Endodermal cell (in vitro differentiated cells): ENCODE measurements around the gene KRTAP10-4. TPM values are rescaled to one million over a fixed set of nuclear protein-coding genes. Genes with fewer than 3 reads are reported as not detected.

Source experiments
- DNase-seq: peaks from one replicate; pipeline ENCODE4 v3.0.0-alpha.2; 2017
- H3K27ac ChIP-seq: 2 replicates; pipeline ENCODE4 v1.5.1; 2013; ENCODE audit warnings: mild to moderate bottlenecking, low read depth, low read length, moderate library complexity
- H3K27me3 ChIP-seq: 2 replicates; pipeline ENCODE4 v1.6.1; 2013; ENCODE audit warnings: mild to moderate bottlenecking, low read length, moderate library complexity; ENCODE audit not compliant: insufficient read depth, control insufficient read depth, poor library complexity, severe bottlenecking
- H3K36me3 ChIP-seq: 2 replicates; pipeline ENCODE4 v1.7.0; 2013; ENCODE audit warnings: mild to moderate bottlenecking, low read length, moderate library complexity; ENCODE audit not compliant: control insufficient read depth, insufficient read depth
- H3K4me1 ChIP-seq: one replicate; pipeline ENCODE4 v1.7.0; 2013; ENCODE audit warnings: low read length; ENCODE audit not compliant: control insufficient read depth, insufficient read depth
- H3K4me3 ChIP-seq: 2 replicates; pipeline ENCODE4 v1.5.1; 2013; ENCODE audit warnings: mild to moderate bottlenecking, low read length, moderate library complexity
- H3K9ac ChIP-seq: 2 replicates; pipeline ENCODE4 v1.6.1; 2013; ENCODE audit warnings: mild to moderate bottlenecking, low read length, moderate library complexity; ENCODE audit not compliant: poor library complexity, severe bottlenecking; ENCODE audit errors: extremely low read depth
- H3K9me3 ChIP-seq: 2 replicates; pipeline ENCODE4 v1.6.1; 2013; ENCODE audit warnings: mild to moderate bottlenecking, low read length, moderate library complexity; ENCODE audit not compliant: control insufficient read depth
- H3K27ac Mint-ChIP-seq: 2 replicates; pipeline ENCODE4 v1.8.0; 2020; ENCODE audit warnings: mixed read lengths
- H3K27me3 Mint-ChIP-seq: 2 replicates; pipeline ENCODE4 v1.8.0; 2021; ENCODE audit warnings: mild to moderate bottlenecking, mixed read lengths; ENCODE audit not compliant: insufficient read depth
- H3K36me3 Mint-ChIP-seq: 2 replicates; pipeline ENCODE4 v1.8.0; 2020; ENCODE audit warnings: low read depth, mixed read lengths
- H3K4me1 Mint-ChIP-seq: 2 replicates; pipeline ENCODE4 v1.8.0; 2020; ENCODE audit warnings: mixed read lengths
- H3K4me3 Mint-ChIP-seq: 2 replicates; pipeline ENCODE4 v1.8.0; 2020; ENCODE audit warnings: mild to moderate bottlenecking, moderate library complexity, mixed read lengths
- H3K9me3 Mint-ChIP-seq: 2 replicates; pipeline ENCODE4 v1.8.0; 2020; ENCODE audit warnings: mild to moderate bottlenecking, mixed read lengths
- WGBS, 2 experiments: methylation state at CpG; one replicate each; pipeline versions ENCODE4 v1.1.5 to v1.1.7; 2013; ENCODE audit warnings: missing lambda C conversion rate in 2 of 2, mixed read lengths in 1 of 2; ENCODE audit not compliant: insufficient coverage in 1 of 2, insufficient read length in 1 of 2; 5-methylcytosine and 5-hydroxymethylcytosine counted together
- total RNA-seq, 2 donors: library from RNA; stranded (reverse); fragmentation: NEBNext Ultra II Directional in 1 of 2; extraction: Animal tissue kit (Norgen Biotek cat#: 25700) in 1 of 2; gene quantifications; 2 replicates in 1 of 2; 3 replicates in 1 of 2; pipeline ENCODE4 v1.2.1, GENCODE V29; 2021
- TF ChIP-seq, protein P1 (sequence below): fragments of 200-600 bp; sonication (generic); conservative IDR thresholded peaks from 2 replicates; pipeline ENCODE4 v1.5.0; 2021; ENCODE audit warnings: antibody characterized with exemption, mild to moderate bottlenecking

KRTAP10-4 gene
- total RNA-seq, 2 donors from 2014 or later: not detected

DNA sequence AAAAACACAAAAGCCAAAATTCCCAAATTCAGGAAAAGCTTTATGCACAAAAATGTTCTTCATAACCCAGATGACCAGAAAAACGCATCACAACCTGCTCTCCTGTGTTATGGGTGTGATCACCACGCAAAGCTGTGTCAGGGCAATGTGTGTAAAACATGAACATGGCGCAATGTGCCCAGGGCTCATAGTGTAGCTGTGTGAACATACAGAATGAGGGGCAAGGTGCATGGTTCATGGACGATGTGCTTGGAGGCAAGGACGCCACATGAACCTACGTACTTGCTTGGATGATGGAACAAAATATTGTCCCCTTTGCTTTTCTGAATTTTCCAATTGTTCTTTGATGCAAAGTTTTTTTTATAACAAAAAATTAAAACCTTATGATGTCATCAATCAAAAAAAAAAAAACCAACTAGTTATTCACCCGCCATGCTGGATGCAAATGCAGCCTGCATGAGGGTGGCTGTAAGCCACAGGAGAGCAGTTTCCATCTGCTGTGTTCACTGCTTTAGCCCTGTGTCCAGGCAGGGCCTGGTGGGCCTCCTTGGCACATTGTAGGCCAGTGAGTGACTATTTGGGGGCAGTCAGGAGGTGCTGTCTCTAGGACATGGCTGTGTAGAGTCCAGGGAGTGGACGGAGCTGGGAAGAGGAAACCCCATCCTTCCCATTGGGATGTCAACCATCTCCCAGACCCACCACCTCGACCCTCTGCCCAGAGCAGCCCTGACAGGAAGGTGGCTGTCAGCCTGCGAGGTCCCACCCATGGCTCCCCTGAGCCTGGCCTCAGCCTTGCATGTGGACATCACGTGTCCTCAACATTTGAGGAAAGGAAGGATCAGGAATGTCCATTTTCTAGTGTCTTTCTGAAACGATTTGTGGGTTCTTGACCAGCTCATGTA, 47.2 kb upstream of the KRTAP10-4 start:
- DNase-seq: no peak
- Mint-ChIP-seq H3K4me3 (no peak overlapping the region), H3K4me1 (no peaks in the 10 kb centered on the region), H3K27me3 (no peaks in the 10 kb centered on the region), H3K27ac (no peak overlapping the region), H3K9me3 (no peaks in the 10 kb centered on the region), H3K36me3 (no peaks in the 10 kb centered on the region)
- H3K36me3 ChIP-seq: no peaks in the 10 kb centered on the region
- WGBS, 2 experiments: 91 to 95% methylated on average over 6 to 12 of the region's 12 CpGs
- no peak overlapping the region for H3K27ac ChIP-seq
- no peak overlapping the region for H3K4me3 ChIP-seq
- H3K27me3 ChIP-seq: no peaks in the 10 kb centered on the region
- H3K9me3 ChIP-seq: peaks cover 10% of the 10 kb centered on the region
- TF ChIP-seq, protein P1, sequence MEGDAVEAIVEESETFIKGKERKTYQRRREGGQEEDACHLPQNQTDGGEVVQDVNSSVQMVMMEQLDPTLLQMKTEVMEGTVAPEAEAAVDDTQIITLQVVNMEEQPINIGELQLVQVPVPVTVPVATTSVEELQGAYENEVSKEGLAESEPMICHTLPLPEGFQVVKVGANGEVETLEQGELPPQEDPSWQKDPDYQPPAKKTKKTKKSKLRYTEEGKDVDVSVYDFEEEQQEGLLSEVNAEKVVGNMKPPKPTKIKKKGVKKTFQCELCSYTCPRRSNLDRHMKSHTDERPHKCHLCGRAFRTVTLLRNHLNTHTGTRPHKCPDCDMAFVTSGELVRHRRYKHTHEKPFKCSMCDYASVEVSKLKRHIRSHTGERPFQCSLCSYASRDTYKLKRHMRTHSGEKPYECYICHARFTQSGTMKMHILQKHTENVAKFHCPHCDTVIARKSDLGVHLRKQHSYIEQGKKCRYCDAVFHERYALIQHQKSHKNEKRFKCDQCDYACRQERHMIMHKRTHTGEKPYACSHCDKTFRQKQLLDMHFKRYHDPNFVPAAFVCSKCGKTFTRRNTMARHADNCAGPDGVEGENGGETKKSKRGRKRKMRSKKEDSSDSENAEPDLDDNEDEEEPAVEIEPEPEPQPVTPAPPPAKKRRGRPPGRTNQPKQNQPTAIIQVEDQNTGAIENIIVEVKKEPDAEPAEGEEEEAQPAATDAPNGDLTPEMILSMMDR: no peak
- no peak overlapping the region for H3K9ac ChIP-seq
- no peaks in the 10 kb centered on the region for H3K4me1 ChIP-seq

DNA sequence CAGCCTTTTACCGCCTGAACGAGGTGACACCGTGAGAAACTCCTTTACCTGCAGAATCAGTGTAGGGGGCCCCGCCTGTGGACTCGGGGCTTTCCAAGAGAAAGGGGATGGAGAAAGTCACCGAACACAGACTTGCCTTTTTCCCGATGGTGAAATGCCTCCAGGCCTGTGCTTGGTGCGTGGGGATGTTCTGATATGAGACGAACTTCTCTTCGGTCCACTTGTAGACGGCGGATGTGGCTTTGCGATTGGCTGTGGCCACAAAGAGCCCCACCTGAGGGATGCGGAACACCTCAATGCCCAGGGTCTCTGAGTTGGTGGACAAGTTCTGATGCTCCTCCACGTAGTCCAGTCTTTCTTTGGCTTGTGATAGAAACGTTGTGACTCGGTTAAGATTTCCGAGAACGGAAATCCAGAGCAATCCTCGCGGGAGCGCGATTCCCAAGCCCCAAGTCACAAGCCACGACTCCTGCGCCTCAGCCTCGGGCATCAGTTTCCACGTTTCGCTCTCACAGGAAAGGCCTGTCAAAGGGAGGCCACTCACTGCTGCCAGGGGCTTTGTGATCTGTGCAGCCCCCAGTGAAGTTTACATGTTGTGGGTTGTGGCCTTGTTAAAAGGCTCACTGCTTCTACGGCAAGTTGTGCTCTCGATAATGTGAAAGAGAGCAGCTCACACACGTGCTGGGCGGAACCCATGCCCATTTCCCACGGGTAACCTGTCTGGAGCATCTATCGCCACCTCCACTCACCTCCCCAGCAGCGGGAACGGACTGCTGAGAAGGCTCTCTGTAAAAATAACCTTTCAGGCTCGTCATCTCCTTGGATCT, 46.2 kb upstream of the KRTAP10-4 start:
- Mint-ChIP-seq H3K36me3 (no peaks in the 10 kb centered on the region), H3K27ac (no peak overlapping the region), H3K27me3 (no peaks in the 10 kb centered on the region), H3K9me3 (no peaks in the 10 kb centered on the region), H3K4me1 (no peaks in the 10 kb centered on the region), H3K4me3 (no peak overlapping the region)
- no peaks in the 10 kb centered on the region for H3K36me3 ChIP-seq
- no peak overlapping the region for H3K27ac ChIP-seq
- TF ChIP-seq, protein P1: no peak
- H3K27me3 ChIP-seq: no peaks in the 10 kb centered on the region
- H3K4me1 ChIP-seq: no peaks in the 10 kb centered on the region
- H3K9me3 ChIP-seq: peaks cover 10% of the 10 kb centered on the region
- no peak for DNase-seq
- 94 to 95% methylated on average over 31 to 37 of the region's 37 CpGs for WGBS, 2 experiments
- no peak overlapping the region for H3K9ac ChIP-seq
- H3K4me3 ChIP-seq: no peak overlapping the region

DNA sequence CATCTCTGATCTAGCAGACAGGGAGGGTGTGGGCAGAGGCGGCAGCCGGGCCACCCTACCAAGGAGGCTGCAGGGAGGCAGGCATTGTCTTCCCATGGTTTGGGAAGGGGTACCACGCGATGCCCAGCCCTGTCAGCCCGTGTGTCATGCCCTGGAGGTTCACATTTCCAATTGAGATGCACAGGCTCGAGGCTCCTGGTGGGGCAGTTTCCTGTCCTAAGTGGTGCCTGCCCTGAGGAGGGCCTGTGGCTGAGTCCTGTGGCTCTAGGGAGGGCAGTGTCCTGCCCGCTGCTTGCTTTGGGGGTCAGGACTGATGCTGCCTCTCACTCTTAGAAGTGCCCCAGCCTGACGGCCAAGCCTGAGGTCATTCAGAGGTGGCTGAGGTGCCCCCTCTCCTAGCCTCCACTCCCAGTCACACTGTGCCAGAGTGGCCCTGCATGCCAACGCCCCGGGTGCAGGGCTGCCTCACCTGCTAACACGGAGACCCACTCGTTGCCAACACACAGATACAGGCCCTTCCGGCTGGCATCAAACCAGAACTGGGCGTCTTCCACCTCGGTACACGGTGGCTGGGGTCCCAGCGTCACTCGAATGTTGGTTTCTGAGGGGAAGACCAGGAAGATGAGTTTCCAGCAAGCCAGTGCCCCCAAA, 45.4 kb upstream of the KRTAP10-4 start:
- Mint-ChIP-seq H3K4me1 (no peaks in the 10 kb centered on the region), H3K9me3 (no peaks in the 10 kb centered on the region), H3K27ac (peak overlapping the region; percentile 17), H3K36me3 (no peaks in the 10 kb centered on the region), H3K27me3 (no peaks in the 10 kb centered on the region), H3K4me3 (no peak overlapping the region)
- no peak overlapping the region for H3K27ac ChIP-seq
- no peaks in the 10 kb centered on the region for H3K36me3 ChIP-seq
- no peak overlapping the region for H3K9ac ChIP-seq
- TF ChIP-seq, protein P1: no peak
- H3K4me1 ChIP-seq: no peaks in the 10 kb centered on the region
- WGBS, 2 experiments: 88 to 94% methylated on average over 14 to 18 of the region's 18 CpGs
- H3K9me3 ChIP-seq: peaks cover 10% of the 10 kb centered on the region
- DNase-seq: peak; percentile 35
- no peaks in the 10 kb centered on the region for H3K27me3 ChIP-seq
- no peak overlapping the region for H3K4me3 ChIP-seq
